Left ventricle myocardium inferior (tissue), 1 donor: Measurements from ENCODE around the gene CASZ1. TPM values are rescaled to one million over a fixed set of nuclear protein-coding genes. Genes with fewer than 3 reads are reported as not detected.

Experiments used
- DNase-seq: peaks from one replicate; pipeline ENCODE4 v3.0.0-alpha.2; 2020
- H3K27ac ChIP-seq: fragments of 200-600 bp; replicated peaks from 2 replicates; pipeline ENCODE4 v1.8.0; 2021
- H3K27me3 ChIP-seq: fragments of 200-600 bp; 2 replicates; pipeline ENCODE4 v1.8.0; 2021; ENCODE audit warnings: low read depth
- H3K36me3 ChIP-seq: fragments of 200-600 bp; 2 replicates; pipeline ENCODE4 v1.8.0; 2021
- H3K4me1 ChIP-seq: fragments of 200-600 bp; 2 replicates; pipeline ENCODE4 v1.8.0; 2021
- H3K4me3 ChIP-seq: fragments of 200-600 bp; 2 replicates; pipeline ENCODE4 v1.8.0; 2021; ENCODE audit warnings: mild to moderate bottlenecking, moderate library complexity
- H3K9me3 ChIP-seq: fragments of 200-600 bp; replicated peaks from 2 replicates; pipeline ENCODE4 v1.8.0; 2021
- CTCF ChIP-seq: fragments of 200-600 bp; IDR thresholded peaks from 2 replicates; pipeline ENCODE4 v1.8.0; 2021; ENCODE audit warnings: antibody characterized with exemption, mild to moderate bottlenecking, borderline replicate concordance
- intact Hi-C: fragments of 100-400 bp; cut with micrococcal nuclease; formaldehyde crosslinking; loops from one replicate; pipeline ENCODE4 v1.11.0; 2022
- total RNA-seq: library from RNA; stranded (reverse); fragmentation: NEBNext Ultra II Directional; extraction: Animal tissue kit (Norgen Biotek cat#: 25700); gene quantifications from one replicate; pipeline ENCODE4 v1.2.1, GENCODE V29; 2021
- donor health status: DM: no; HTN: yes; CAD: no; lungs with severe emphysema.

The CASZ1 gene
- total RNA-seq, 1 donor from 2014 or later = 56.3 TPM

GRCh38 chr1:10615932-10616671 lies 180.3 kb downstream of the CASZ1 start:
- no peaks in the 10 kb centered on the region for H3K9me3 ChIP-seq
- no peak overlapping the region for H3K27ac ChIP-seq
- peaks cover 18% of the 10 kb centered on the region for H3K4me1 ChIP-seq
- no peak for TF ChIP-seq CTCF
- intact Hi-C loops = no loop called here
- peaks cover 9% of the 10 kb centered on the region for H3K36me3 ChIP-seq
- no peak overlapping the region for H3K4me3 ChIP-seq
- no peak for DNase-seq
- H3K27me3 ChIP-seq = no peaks in the 10 kb centered on the region

DNA sequence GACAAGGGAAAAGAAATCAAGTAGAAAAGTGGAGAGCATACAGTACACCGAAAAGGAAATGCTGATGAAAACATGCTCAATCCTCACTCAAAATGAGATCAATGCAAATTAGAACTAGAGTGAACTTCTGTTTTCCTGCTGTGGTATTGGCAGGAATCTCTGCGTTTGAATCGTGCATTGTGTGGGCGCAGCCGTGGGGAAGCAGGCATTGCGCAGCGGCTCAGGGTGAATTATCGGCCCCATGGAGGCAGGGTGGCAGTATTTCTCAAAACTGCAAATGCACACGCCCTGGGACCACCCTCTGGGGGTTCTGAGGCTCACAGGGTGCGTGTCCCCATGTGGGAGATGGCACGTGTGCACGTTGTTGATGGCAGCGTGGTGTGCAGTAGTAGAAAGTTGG lies 181.1 kb downstream of the CASZ1 start:
- H3K9me3 ChIP-seq = no peaks in the 10 kb centered on the region
- intact Hi-C loops = no loop called here
- no peaks in the 10 kb centered on the region for H3K27me3 ChIP-seq
- peaks cover 26% of the 10 kb centered on the region for H3K4me1 ChIP-seq
- no peak overlapping the region for H3K4me3 ChIP-seq
- peaks cover 9% of the 10 kb centered on the region for H3K36me3 ChIP-seq
- no peak for DNase-seq
- no peak for TF ChIP-seq CTCF
- H3K27ac ChIP-seq = no peak overlapping the region

- no peak for DNase-seq
- intact Hi-C loops = no loop called here
- TF ChIP-seq CTCF = no peak
- Histone ChIP-seq H3K27me3 (no peaks in the 10 kb centered on the region), H3K9me3 (no peaks in the 10 kb centered on the region), H3K4me3 (no peak overlapping the region), H3K4me1 (peaks cover 26% of the 10 kb centered on the region), H3K36me3 (peaks cover 9% of the 10 kb centered on the region), H3K27ac (no peak overlapping the region)
Measured at GRCh38 chr1:10614377-10615225, 181.8 kb downstream of the CASZ1 start.

GRCh38 chr1:10613861-10614260 lies 182.6 kb downstream of the CASZ1 start:
- Histone ChIP-seq H3K36me3 (peaks cover 8% of the 10 kb centered on the region), H3K27ac (no peak overlapping the region), H3K4me3 (no peak overlapping the region), H3K27me3 (no peaks in the 10 kb centered on the region), H3K4me1 (peaks cover 26% of the 10 kb centered on the region), H3K9me3 (no peaks in the 10 kb centered on the region)
- intact Hi-C loops = no loop called here
- TF ChIP-seq CTCF = no peak
- no peak for DNase-seq

DNA sequence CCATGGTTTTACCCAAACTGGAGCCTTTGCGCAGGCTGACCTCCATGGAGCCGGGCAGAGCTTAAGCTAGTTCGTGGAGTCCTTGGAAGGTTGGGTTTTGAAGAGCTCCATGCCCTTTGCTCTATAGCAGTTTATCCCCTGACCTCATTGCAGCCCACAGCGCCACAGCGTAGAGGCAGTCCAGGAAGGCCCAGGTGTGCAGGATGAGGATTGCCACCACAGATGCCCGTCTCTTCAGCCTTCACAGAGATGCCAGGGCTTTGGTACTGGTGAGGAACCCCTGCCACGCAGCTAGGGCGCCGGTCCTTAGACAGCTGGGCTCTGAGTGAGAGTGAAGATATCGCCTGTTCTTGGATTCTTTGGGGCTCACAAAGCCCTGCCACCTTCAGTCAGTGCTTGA lies 183.1 kb downstream of the CASZ1 start:
- peaks cover 26% of the 10 kb centered on the region for H3K4me1 ChIP-seq
- H3K4me3 ChIP-seq = no peak overlapping the region
- DNase-seq = no peak
- no peak for TF ChIP-seq CTCF
- intact Hi-C loops = no loop called here
- H3K27me3 ChIP-seq = no peaks in the 10 kb centered on the region
- H3K36me3 ChIP-seq = peaks cover 3% of the 10 kb centered on the region
- no peak overlapping the region for H3K27ac ChIP-seq
- no peaks in the 10 kb centered on the region for H3K9me3 ChIP-seq
